GM12891 (cell line): ENCODE measurements around the gene OVOL2.

Experiments
- PAX5 ChIP-seq: IDR thresholded peaks from 2 replicates; pipeline ENCODE4 v1.6.1; 2011; ENCODE audit warnings: low read length, moderate library complexity, mild to moderate bottlenecking; ENCODE audit not compliant: insufficient read depth, severe bottlenecking
- POLR2A ChIP-seq: IDR thresholded peaks from 2 replicates; pipeline ENCODE4 v1.6.1; 2011; ENCODE audit warnings: low read depth, low read length, control low read depth
- POLR2AphosphoS5 ChIP-seq: IDR thresholded peaks from 2 replicates; pipeline ENCODE4 v1.6.1; 2011; ENCODE audit warnings: low read depth, low read length, control low read depth
- POU2F2 ChIP-seq: IDR thresholded peaks from 2 replicates; pipeline ENCODE4 v1.6.1; 2011; ENCODE audit warnings: low read depth, mild to moderate bottlenecking, control low read depth, low read length, moderate library complexity
- SPI1 ChIP-seq: IDR thresholded peaks from 2 replicates; pipeline ENCODE4 v1.6.1; 2011; ENCODE audit warnings: low read depth, low read length, control low read depth
- TAF1 ChIP-seq: IDR thresholded peaks from 2 replicates; pipeline ENCODE4 v1.6.1; 2011; ENCODE audit warnings: low read depth, low read length, control low read depth

- no peak for TF ChIP-seq POLR2AphosphoS5
- no peak for TF ChIP-seq SPI1
- TF ChIP-seq POLR2A = no peak
- no peak for TF ChIP-seq TAF1
- no peak for TF ChIP-seq POU2F2
- no peak for TF ChIP-seq PAX5
These were observed 44.8 kb downstream of the OVOL2 start for GRCh38 chr20:18012901-18013300.
